Measurements from ENCODE around the gene KCNK18.

DNA sequence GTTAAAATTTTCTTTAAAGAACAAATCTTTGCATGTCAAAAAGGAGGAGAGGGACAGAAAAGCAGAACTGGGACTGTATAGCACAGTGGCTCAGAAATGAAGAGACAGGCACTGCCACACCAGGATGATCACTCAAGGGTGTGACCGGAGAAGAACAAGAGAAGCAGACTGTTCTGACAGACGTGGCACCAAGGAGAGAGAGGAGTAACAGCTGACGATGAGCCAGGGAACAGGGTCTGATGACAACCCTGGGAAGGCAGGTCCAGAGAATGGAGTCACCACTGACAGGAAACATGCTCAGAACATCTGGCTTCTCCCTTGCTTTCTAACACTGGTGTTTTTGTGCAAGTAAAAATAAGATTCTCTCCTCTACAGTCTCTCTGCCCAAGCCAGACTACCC lies 44.6 kb upstream of the KCNK18 start:
- TF ChIP-seq POLR2AphosphoS5 (IDR thresholded peaks at IDR 0.05; ENCODE audit: low read depth, low read length) (no peak), TAF1 (IDR thresholded peaks at IDR 0.05; ENCODE audit: borderline replicate concordance, low read depth, low read length) (no peak), POLR2A (IDR thresholded peaks at IDR 0.05; ENCODE audit: low read depth, low read length) (no peak)
